ENCODE results near the gene NFIA.

Gene NFIA

GRCh38 chr1:61190618-61191432 is 108.5 kb downstream of the NFIA start:
- TF ChIP-seq CTCF (IDR thresholded peaks at IDR 0.05; ENCODE audit: extremely low read depth, missing control alignments) = no peak
- no peak for DNase-seq (ENCODE audit: low spot score)

GRCh38 chr1:61191433-61191720 is 109.0 kb downstream of the NFIA start:
- no peak for DNase-seq (ENCODE audit: low spot score)
- no peak for TF ChIP-seq CTCF (IDR thresholded peaks at IDR 0.05; ENCODE audit: extremely low read depth, missing control alignments)

- TF ChIP-seq CTCF (IDR thresholded peaks at IDR 0.05; ENCODE audit: extremely low read depth, missing control alignments) = no peak
Observed at GRCh38 chr1:61192663-61193330, 110.4 kb downstream of the NFIA start.

GRCh38 chr1:61193808-61194207 is 111.4 kb downstream of the NFIA start:
- TF ChIP-seq CTCF (IDR thresholded peaks at IDR 0.05; ENCODE audit: extremely low read depth, missing control alignments) = no peak
- no peak for DNase-seq (ENCODE audit: low spot score)

More at GRCh38 chr1:61192663-61193330, 110.4 kb downstream of the NFIA start:
- DNase-seq (ENCODE audit: low spot score) = no peak

GRCh38 chr1:61198554-61198953 is 116.2 kb downstream of the NFIA start:
- no peak for TF ChIP-seq CTCF (IDR thresholded peaks at IDR 0.05; ENCODE audit: extremely low read depth, missing control alignments)
- DNase-seq (ENCODE audit: low spot score) = no peak

GRCh38 chr1:61201035-61201434 is 118.7 kb downstream of the NFIA start:
- DNase-seq (ENCODE audit: low spot score) = no peak
- TF ChIP-seq CTCF (IDR thresholded peaks at IDR 0.05; ENCODE audit: extremely low read depth, missing control alignments) = no peak

- no peak for TF ChIP-seq CTCF (IDR thresholded peaks at IDR 0.05; ENCODE audit: extremely low read depth, missing control alignments)
- DNase-seq (ENCODE audit: low spot score) = no peak
Observed at GRCh38 chr1:61202854-61203598, 120.7 kb downstream of the NFIA start.
